H1 (cell line): ENCODE data around the gene HELQ. TPM values are rescaled to one million over a fixed set of nuclear protein-coding genes. Genes with fewer than 3 reads are reported as not detected.

Experiments
- CTCF ChIA-PET: fragments of 300-600 bp; sonication (Branson Sonifier 250); formaldehyde crosslinking; loops from one replicate; lab custom pipeline; 2021; ENCODE audit not compliant: partially characterized antibody; lab: Charles Lee
- POLR2A ChIA-PET: fragments of 300-600 bp; sonication (Branson Sonifier 250); formaldehyde crosslinking; loops from one replicate; lab custom pipeline; 2021; ENCODE audit warnings: inconsistent platforms; ENCODE audit not compliant: partially characterized antibody; lab: Charles Lee
- DNase-seq, 2 experiments: peaks; one replicate each; pipeline versions ENCODE4 v3.0.0 to v3.0.0-alpha.2; 2010 to 2022; ENCODE audit warnings: low spot score in 2 of 2, low read depth in 1 of 2, mixed read lengths in 1 of 2
- FAIRE-seq: peaks from 2 replicates; lab custom pipeline; 2011; peaks lifted over from hg19 to GRCh38; lab: Jason Lieb, UNC
- H2AFZ ChIP-seq: 2 replicates; pipeline ENCODE4 v1.8.1; 2012; ENCODE audit warnings: low read length, inconsistent platforms
- H2AK5ac ChIP-seq: 2 replicates; pipeline ENCODE4 v1.6.1; 2013; ENCODE audit warnings: low read depth, low read length
- H2BK120ac ChIP-seq: replicated peaks from 2 replicates; pipeline ENCODE3; 2013; ENCODE audit warnings: low read depth, low read length, inconsistent platforms
- H2BK12ac ChIP-seq: 2 replicates; pipeline ENCODE4 v1.6.1; 2013; ENCODE audit warnings: low read depth, low read length
- H2BK15ac ChIP-seq: 2 replicates; pipeline ENCODE4 v1.6.1; 2013; ENCODE audit warnings: low read length
- H2BK20ac ChIP-seq: 2 replicates; pipeline ENCODE4 v1.6.1; 2013; ENCODE audit warnings: low read length
- H2BK5ac ChIP-seq: 2 replicates; pipeline ENCODE4 v1.6.1; 2013; ENCODE audit warnings: low read depth, low read length
- H3K14ac ChIP-seq: 2 replicates; pipeline ENCODE4 v1.6.1; 2013; ENCODE audit warnings: inconsistent platforms; ENCODE audit not compliant: insufficient read length
- H3K18ac ChIP-seq: 2 replicates; pipeline ENCODE4 v1.6.1; 2013; ENCODE audit warnings: low read length; ENCODE audit errors: extremely low read depth
- H3K23ac ChIP-seq: 2 replicates; pipeline ENCODE4 v1.6.1; 2013; ENCODE audit warnings: inconsistent platforms; ENCODE audit not compliant: insufficient read length
- H3K23me2 ChIP-seq: 2 replicates; pipeline ENCODE4 v1.6.1; 2013; ENCODE audit warnings: low read depth, low read length
- H3K27ac ChIP-seq: 2 replicates; pipeline ENCODE4 v1.6.1; 2011; ENCODE audit warnings: low read depth, low read length, inconsistent platforms
- H3K27me3 ChIP-seq, 4 experiments: replicated peaks in 1 of 4; 1 replicate in 1 of 4; 2 replicates in 3 of 4; pipeline versions ENCODE4 v1.6.1 to v1.8.1; 2011 to 2013; ENCODE audit warnings: low read length in 3 of 4, mild to moderate bottlenecking in 3 of 4, inconsistent platforms in 2 of 4, mixed read lengths in 2 of 4, moderate library complexity in 1 of 4; ENCODE audit not compliant: control insufficient read depth in 3 of 4, insufficient read depth in 3 of 4; ENCODE audit errors: extremely low read depth in 1 of 4
- H3K36me3 ChIP-seq, 4 experiments: 2 replicates each; pipeline versions ENCODE4 v1.6.1 to v1.8.1; 2011 to 2013; ENCODE audit warnings: mild to moderate bottlenecking in 4 of 4, low read length in 3 of 4, moderate library complexity in 2 of 4, control low read depth in 1 of 4, inconsistent platforms in 1 of 4; ENCODE audit not compliant: insufficient read depth in 4 of 4, control insufficient read depth in 2 of 4
- H3K4ac ChIP-seq: replicated peaks from 2 replicates; pipeline ENCODE3; 2013; ENCODE audit warnings: low read length, low read depth, mixed read lengths, inconsistent platforms; ENCODE audit not compliant: insufficient read length
- H3K4me1 ChIP-seq, 4 experiments: replicated peaks in 1 of 4; 1 replicate in 1 of 4; 2 replicates in 3 of 4; pipeline versions ENCODE4 v1.6.1 to v1.8.1; 2011 to 2013; ENCODE audit warnings: low read length in 3 of 4, inconsistent platforms in 2 of 4, mixed read lengths in 1 of 4; ENCODE audit not compliant: insufficient read depth in 4 of 4, control insufficient read depth in 3 of 4
- H3K4me2 ChIP-seq, 2 experiments: 2 replicates each; pipeline versions ENCODE4 v1.6.1 to v1.8.1; 2011 to 2013; ENCODE audit warnings: low read depth in 2 of 2, low read length in 2 of 2, control low read depth in 1 of 2, inconsistent platforms in 1 of 2, mild to moderate bottlenecking in 1 of 2; ENCODE audit not compliant: insufficient read depth in 1 of 2
- H3K4me3 ChIP-seq, 4 experiments: fragments of 200-600, 300-600 bp in 1 of 4; sonication (generic), shearing (Covaris generic), sonication (Bioruptor Twin) in 1 of 4; 2 replicates each; pipeline versions ENCODE4 v1.5.1 to v1.8.1; 2011 to 2016; ENCODE audit warnings: low read length in 4 of 4, low read depth in 3 of 4, control low read depth in 2 of 4, inconsistent platforms in 2 of 4, mild to moderate bottlenecking in 2 of 4, mixed read lengths in 1 of 4, moderate library complexity in 1 of 4; ENCODE audit not compliant: insufficient read depth in 2 of 4; ENCODE audit errors: extremely low read depth in 1 of 4
- H3K56ac ChIP-seq: replicated peaks from 2 replicates; pipeline ENCODE3; 2013; ENCODE audit warnings: low read depth, mild to moderate bottlenecking, mixed read lengths, low read length, inconsistent platforms; ENCODE audit not compliant: insufficient read length
- H3K79me1 ChIP-seq: 2 replicates; pipeline ENCODE4 v1.6.1; 2013; ENCODE audit warnings: low read depth, low read length, control low read depth
- H3K79me2 ChIP-seq, 2 experiments: 2 replicates each; pipeline versions ENCODE4 v1.6.1 to v1.8.1; 2012 to 2013; ENCODE audit warnings: low read length in 2 of 2, mild to moderate bottlenecking in 2 of 2, inconsistent platforms in 1 of 2; ENCODE audit not compliant: insufficient read depth in 2 of 2, control insufficient read depth in 1 of 2
- H3K9ac ChIP-seq, 4 experiments: replicated peaks in 1 of 4; 1 replicate in 1 of 4; 2 replicates in 3 of 4; pipeline versions ENCODE4 v1.6.1 to v1.8.1; 2011 to 2013; ENCODE audit warnings: low read depth in 3 of 4, low read length in 3 of 4, control low read depth in 2 of 4, mild to moderate bottlenecking in 2 of 4, moderate library complexity in 2 of 4, inconsistent platforms in 1 of 4; ENCODE audit errors: extremely low read depth in 1 of 4
- H3K9me3 ChIP-seq, 2 experiments: 2 replicates each; pipeline versions ENCODE4 v1.6.1 to v1.8.1; 2012 to 2013; ENCODE audit warnings: mild to moderate bottlenecking in 2 of 2, moderate library complexity in 2 of 2, control low read depth in 1 of 2, inconsistent platforms in 1 of 2, low read depth in 1 of 2, low read length in 1 of 2, mixed read lengths in 1 of 2; ENCODE audit not compliant: insufficient read depth in 2 of 2
- H4K20me1 ChIP-seq, 2 experiments: replicated peaks in 1 of 2; 2 replicates each; pipeline versions ENCODE3 to v1.8.1; 2011 to 2013; ENCODE audit warnings: inconsistent platforms in 2 of 2, low read length in 2 of 2, mild to moderate bottlenecking in 1 of 2; ENCODE audit not compliant: insufficient read depth in 2 of 2, control insufficient read depth in 1 of 2
- H4K5ac ChIP-seq: 2 replicates; pipeline ENCODE4 v1.6.1; 2013; ENCODE audit warnings: low read length, low read depth, mixed read lengths, inconsistent platforms; ENCODE audit not compliant: insufficient read length
- H4K8ac ChIP-seq: 2 replicates; pipeline ENCODE4 v1.8.0; 2013; ENCODE audit warnings: mild to moderate bottlenecking, moderate library complexity, low read length, inconsistent platforms; ENCODE audit not compliant: insufficient read depth; ENCODE audit errors: extremely low read depth
- H4K91ac ChIP-seq: replicated peaks from 2 replicates; pipeline ENCODE3; 2013; ENCODE audit warnings: low read length, mixed read lengths, inconsistent platforms; ENCODE audit not compliant: insufficient read length
- CEBPB ChIP-seq: IDR thresholded peaks from 2 replicates; pipeline ENCODE4 v1.6.1; 2012; ENCODE audit warnings: low read depth, low read length
- RAD21 ChIP-seq, 2 experiments: IDR thresholded peaks in 1 of 2; conservative IDR thresholded peaks in 1 of 2; 2 replicates each; pipeline ENCODE4 v1.6.1; 2011; ENCODE audit warnings: low read depth in 2 of 2, low read length in 2 of 2, improper control_type of control experiment in 1 of 2, inconsistent platforms in 1 of 2, mild to moderate bottlenecking in 1 of 2, moderate library complexity in 1 of 2
- WGBS, 2 experiments: shearing (Covaris generic) in 1 of 2; methylation state at CpG; one replicate each; pipeline versions ENCODE4 v1.1.6 to v1.1.7; 2013 to 2015; ENCODE audit warnings: low lambda C conversion rate in 2 of 2, mixed read lengths in 2 of 2, inconsistent platforms in 1 of 2, low coverage in 1 of 2, missing lambda C conversion rate in 1 of 2; ENCODE audit not compliant: insufficient replicate concordance in 2 of 2, insufficient coverage in 1 of 2, insufficient read length in 1 of 2; ENCODE audit errors: extremely low coverage in 1 of 2, missing lambda C conversion rate in 1 of 2; 5-methylcytosine and 5-hydroxymethylcytosine counted together
- polyA plus RNA-seq, 7 experiments: library from polyadenylated mRNA; depleted of rRNA in 3 of 7; stranded (reverse) in 5 of 7; unstranded in 2 of 7; fragments of >200 nt in 5 of 7; fragments of 200-250 nt in 2 of 7; gene quantifications; 1 replicate in 5 of 7; 2 replicates in 1 of 7; 4 replicates in 1 of 7; pipeline versions ENCODE4 v1.2.1 to v1.2.3, GENCODE V29; 2011 to 2013; ENCODE audit warnings: missing spikeins in 2 of 7, mixed read lengths in 2 of 7
- total RNA-seq: library from RNA; stranded (reverse); fragmentation: NEBNext Ultra II Directional; extraction: Animal tissue kit (Norgen Biotek cat#: 25700); gene quantifications from 2 replicates; pipeline ENCODE4 v1.2.1, GENCODE V29; 2021

Gene HELQ
- total and polyA plus RNA-seq, 2 of the 8 experiments (the other 6 are each of a cell fraction or from before 2014, with no cell fraction given): 4.7 to 9.0 TPM

DNA sequence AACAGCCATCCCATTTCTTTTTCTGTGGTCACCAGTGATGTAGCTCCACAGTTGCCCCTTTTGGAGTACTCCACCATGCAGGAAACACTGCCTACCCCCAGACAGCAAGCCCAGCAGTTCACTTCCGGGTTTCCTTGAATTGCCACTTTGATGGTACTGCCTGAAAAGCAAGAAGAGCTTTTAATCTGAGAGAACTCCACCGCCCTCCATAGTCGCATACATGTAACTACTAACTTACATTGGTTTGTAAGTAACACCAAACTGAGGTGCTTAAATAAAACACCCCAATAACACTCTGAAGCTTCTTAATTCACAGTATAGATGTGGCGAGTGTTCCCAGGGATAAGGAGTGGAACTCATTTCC is 67.3 kb downstream of the HELQ start:
- Histone ChIP-seq H3K4ac (no peak overlapping the region), H3K79me2 (no peaks in the 10 kb centered on the region), H4K5ac (no peak overlapping the region), H4K91ac (no peak overlapping the region), H3K14ac (no peak overlapping the region), H3K4me1 (peaks cover 5 to 13% (median 9%) of the 10 kb centered on the region in 4 experiments; a peak in 6 of 7 replicates), H3K36me3 (no peaks in the 10 kb centered on the region), H4K8ac (no peak overlapping the region), H2BK120ac (no peak overlapping the region), H2AFZ (no peak overlapping the region), H3K27me3 (peaks cover 21 to 51% (median 39%) of the 10 kb centered on the region in 4 experiments), H2BK12ac (no peak overlapping the region), H3K56ac (no peak overlapping the region), H3K4me2 (no peak overlapping the region), H3K4me3 (no peak overlapping the region), H2BK20ac (no peak overlapping the region), H3K9me3 (no peaks in the 10 kb centered on the region), H3K27ac (no peak overlapping the region), H2BK5ac (no peak overlapping the region), H2AK5ac (no peak overlapping the region), H3K9ac (no peak overlapping the region), H3K18ac (no peak overlapping the region), H2BK15ac (no peak overlapping the region), H4K20me1 (peaks cover 0 to 8% of the 10 kb centered on the region in 2 experiments), H3K23me2 (no peaks in the 10 kb centered on the region), H3K79me1 (no peaks in the 10 kb centered on the region), H3K23ac (no peak overlapping the region)
- no peak for DNase-seq
- FAIRE-seq: no peak
- ChIA-PET CTCF (interaction anchor here (0.7 to 3.1 kb wide), 8 partner anchors 10 to 108 kb away, joined by 3 to 20 read pairs (median 4); partner anchors contain the start of gene COQ2), POLR2A (interaction anchor here (1.1 kb wide), 1 partner anchor 278 kb away, joined by 3 read pairs; no protein-coding TSS in a partner anchor)
- WGBS, 2 experiments: 75% methylated on average over 4 of the region's 4 CpGs; no CpG with 5 or more reads in 1 of the 2 experiments
- TF ChIP-seq RAD21 (IDR thresholded peaks at IDR 0.05 in 1 of 2, conservative IDR thresholded peaks at IDR 0.05 in 1 of 2; ENCODE audit: low read depth in 2 of 2, low read length in 2 of 2) (peak in 1 of 2 experiments; percentile 44; a peak in 2 of 4 replicates), CEBPB (no peak)
